Embryonic facial prominence (tissue), 1 donor: Measurements from ENCODE around the gene RAD9A.

Experiments
- DNase-seq: peaks from one replicate; pipeline ENCODE4 v3.0.0-alpha.2; 2016; ENCODE audit errors: extremely low spot score

Gene RAD9A

GRCh38 chr11:67374571-67375281, 17.1 kb upstream of the RAD9A start:
- no peak for DNase-seq

DNA sequence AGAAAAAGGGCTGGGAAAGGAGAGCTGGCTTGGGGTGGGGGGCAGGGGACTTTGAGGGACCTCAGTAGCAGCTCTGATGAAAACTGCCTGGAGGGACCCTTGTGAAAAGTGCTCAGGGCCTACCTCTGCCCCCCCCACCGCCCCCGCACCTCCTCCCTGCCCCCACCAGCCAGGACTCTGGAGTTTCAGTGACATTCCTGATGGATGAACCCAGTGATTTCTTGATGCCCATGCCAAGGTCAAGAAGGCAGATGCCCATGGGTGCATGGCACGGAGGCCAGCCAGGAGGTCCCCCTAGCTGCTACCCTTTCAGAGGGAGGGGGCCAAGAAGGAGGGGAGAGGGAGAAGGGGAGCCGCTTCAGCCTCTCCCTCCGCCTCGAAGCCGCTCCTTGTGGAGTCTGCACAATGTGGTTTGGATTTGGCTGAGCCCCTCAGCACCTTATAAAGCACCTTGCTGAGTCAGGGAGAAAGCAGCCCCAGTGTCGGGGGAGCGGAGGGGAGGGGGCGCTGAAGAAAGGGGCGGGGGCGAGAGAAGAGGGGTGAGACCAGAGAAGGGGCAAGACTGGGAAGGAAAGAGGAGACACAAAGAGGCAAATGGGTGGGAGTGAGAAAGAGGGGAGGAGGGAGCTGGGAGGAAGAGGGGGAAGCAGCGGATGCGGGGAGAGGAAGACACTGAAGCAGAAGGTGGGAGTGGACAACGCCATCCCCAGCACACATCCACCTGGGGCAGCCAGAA, 16.3 kb upstream of the RAD9A start:
- no peak for DNase-seq

DNA sequence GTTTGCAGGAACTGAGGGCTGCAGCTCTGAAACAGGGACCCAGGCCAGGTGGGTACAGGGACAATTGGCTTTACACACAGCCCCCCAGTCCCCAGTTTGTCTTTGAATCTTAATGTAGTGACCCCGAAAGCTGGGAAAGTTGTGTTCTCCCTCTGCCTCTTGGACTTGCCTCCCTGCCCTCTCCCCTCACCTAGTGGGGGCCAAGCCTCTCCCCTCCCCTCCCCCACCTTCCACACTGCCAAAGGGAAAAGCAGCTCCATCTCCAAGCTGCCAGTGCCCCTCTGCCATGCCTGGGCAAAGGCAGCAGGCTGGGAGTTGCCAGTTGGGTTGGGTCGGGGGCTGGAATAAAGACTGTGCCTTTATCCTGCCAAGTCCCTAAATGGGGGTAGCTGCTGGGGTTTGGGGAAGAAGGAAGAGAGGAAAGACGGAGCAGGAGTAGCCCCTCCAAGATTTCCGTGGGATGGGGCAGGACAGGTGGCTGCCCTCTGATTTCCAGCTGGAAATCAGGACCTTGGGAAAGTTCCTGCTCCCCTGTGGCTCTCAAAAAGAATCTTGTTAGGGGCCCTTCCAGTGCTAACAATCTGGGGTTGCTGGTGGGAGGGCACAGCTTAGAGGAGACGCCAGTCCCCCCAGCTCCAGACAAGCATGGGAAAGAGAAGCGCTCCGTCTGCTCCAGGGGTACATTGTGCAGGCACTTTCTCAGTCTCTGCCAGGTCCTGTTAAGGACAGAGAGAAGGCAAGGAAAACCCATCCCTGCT, 15.5 kb upstream of the RAD9A start:
- DNase-seq: no peak

- DNase-seq: no peak
Observed at GRCh38 chr11:67376873-67377808, 14.6 kb upstream of the RAD9A start.

DNA sequence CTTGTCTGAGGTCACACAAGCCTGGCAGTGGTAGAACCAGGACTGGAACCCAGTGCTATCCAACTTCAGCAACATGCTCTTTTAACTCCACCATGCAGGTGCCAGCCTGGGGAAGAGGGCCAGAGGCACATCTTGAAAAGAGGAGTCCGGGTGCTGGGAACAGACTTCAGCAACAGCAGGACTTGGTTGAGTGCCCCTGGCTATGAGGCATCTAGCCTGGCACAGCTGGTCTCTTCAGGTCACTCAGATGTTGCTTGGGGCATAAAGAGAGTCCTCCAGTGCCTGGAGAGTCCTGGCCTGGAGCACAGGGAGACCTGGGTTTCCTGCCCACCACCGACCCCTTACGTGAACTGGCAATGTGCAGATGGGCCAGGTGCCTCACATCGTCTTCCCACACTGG, 13.2 kb upstream of the RAD9A start:
- DNase-seq: no peak

GRCh38 chr11:67379061-67380058, 12.4 kb upstream of the RAD9A start:
- DNase-seq: no peak

GRCh38 chr11:67381244-67381972, 10.4 kb upstream of the RAD9A start:
- no peak for DNase-seq

DNA sequence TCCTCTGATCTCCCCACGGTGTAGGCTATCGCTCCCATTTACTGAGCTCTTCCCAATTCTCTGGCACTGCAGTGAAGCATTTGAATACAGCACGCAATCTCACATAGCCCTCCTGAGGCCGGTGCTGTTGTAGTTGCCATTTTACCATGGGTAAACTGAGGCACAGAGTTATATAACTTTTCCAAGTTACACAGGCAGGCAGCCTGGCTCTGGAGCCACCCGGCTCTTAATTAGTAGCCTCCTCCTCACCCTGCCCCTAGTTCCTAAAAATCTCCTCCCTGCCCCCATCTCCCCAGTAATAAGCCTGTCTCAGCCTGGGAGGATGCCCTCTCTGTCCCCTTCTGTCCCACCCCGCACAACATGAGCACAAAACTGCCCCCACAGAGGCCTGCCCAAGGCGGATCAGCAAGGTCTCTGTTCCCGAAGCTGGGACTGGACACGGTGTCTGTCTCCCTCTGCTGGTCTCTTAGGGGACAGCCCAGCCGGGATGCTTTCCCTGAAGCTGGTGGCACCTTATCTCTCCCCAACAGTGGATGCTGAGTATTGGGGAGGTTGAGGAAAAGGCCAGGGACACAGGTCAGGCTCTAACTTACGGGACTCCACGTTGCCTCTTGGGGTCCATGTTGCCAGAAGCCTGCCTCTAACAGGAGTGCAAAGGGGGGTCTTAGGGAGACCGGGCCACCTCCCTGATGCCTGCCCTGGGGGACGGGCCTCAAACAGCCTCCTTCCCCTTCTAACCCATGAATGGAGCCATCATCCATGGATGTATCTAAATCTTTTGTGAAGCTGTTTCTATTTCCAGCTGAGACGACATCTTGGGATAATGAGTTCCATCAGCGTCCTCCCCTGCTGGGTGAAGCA, 9.3 kb upstream of the RAD9A start:
- no peak for DNase-seq

DNA sequence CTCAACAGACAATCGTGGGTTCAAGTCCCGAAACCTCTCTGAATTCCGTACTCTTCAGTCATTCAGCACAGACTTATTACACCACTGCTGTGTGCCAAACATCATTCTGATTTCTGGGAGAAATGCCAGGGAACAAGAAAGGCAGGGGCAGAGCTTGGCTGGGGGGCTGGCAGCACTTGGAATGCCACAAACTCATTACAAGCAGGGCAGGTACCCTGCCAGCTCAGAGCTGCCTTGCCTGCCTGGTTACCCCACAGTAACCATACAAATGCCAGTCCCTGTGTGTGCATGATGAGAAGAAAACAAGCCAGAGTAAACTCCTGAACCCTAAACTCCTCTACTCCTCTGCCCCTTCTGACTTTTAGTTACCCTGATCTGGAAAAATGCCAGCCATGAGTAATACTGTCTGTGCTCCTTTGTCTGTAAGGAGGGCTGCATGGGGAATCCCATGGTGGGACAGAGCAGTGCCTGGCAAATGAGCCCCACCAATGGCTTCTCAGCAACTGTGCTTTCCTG, 6.9 kb upstream of the RAD9A start:
- DNase-seq: no peak

- DNase-seq: no peak
Observed at GRCh38 chr11:67387069-67387468, 4.7 kb upstream of the RAD9A start.

- no peak for DNase-seq
Observed at GRCh38 chr11:67387518-67387917, 4.3 kb upstream of the RAD9A start.

DNA sequence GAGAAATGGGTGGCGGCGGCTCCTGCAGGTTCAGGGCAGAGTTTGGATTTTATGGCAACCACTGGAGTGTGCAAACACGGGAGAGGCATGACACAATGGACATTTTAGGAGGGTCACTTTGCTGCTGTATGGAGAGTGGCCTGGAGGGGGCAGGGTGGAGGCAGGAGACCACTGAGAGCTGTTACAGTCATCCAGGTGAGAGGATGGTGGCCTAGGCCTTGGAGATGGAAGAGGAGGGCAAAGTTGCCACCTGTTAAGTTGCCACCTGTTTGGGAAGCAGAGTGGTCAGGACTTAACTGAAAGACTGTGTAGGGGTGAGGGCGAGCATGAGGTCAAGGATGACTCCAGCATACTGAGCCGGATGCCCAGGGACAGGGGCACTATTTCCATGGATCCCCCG, 2.3 kb upstream of the RAD9A start:
- no peak for DNase-seq

DNA sequence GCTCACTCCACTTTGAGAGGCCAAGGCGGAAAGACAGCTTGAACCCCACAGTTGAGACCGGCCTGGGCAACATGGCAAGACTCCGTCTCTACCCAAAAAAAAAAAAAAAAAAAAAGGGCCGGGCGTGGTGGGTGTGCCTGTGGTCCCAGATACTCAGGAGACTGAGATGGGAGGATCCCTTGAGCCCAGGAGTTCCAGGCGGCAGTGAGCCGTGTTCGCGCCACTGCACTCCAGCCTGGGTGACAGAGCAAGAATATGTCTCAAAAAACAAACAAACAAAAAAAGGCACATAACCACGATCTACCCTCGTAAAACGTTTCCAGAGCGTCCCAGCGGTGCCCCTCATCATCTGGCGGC, 861 bp upstream of the RAD9A start:
- no peak for DNase-seq

- no peak for DNase-seq
Observed at GRCh38 chr11:67392183-67392715, 463 bp downstream of the RAD9A start.

DNA sequence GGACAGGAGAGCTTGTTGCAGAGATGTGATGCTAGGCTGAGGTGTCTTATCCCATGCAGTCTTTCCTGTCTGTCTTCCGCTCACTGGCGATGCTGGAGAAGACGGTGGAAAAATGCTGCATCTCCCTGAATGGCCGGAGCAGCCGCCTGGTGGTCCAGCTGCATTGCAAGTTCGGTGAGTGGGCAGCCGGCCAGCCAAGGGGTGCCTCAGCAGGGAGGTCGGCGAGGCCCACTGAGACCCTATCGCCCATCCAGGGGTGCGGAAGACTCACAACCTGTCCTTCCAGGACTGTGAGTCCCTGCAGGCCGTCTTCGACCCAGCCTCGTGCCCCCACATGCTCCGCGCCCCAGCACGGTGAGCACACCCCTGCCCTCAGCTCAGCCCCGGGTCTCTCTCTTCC, 1.7 kb downstream of the RAD9A start:
- no peak for DNase-seq

DNA sequence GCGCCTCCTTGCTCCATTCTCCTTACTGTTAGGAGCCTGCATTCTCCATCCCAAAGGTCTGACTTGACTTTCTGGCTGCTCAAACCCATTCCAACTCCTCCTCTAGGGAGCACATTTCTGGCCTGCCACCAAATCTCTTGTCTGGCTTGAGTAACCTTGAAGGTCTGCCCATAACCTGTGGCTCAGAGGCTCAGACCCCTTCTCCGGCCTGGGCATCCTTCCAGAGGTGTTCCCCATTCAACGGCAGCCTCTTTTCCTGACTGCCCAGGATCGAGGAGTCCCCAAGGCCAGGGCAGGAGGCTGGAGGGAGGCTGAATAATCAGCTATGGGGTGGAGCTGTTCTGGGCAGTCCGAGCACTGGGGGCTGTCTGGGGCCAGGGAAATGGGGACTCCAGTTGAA, 2.2 kb downstream of the RAD9A start:
- DNase-seq: no peak

GRCh38 chr11:67395555-67396258, 3.9 kb downstream of the RAD9A start:
- DNase-seq: no peak

GRCh38 chr11:67396259-67396581, 4.4 kb downstream of the RAD9A start:
- DNase-seq: no peak
